AG10803 (cell line): ENCODE data around the gene MFSD6.
"Not testable (repeated sequence)": the region's sequence is repeated elsewhere in the genome, so short reads cannot be mapped to it uniquely, and the experiment has no call there.

Experiments
- DNase-seq: peaks from one replicate; pipeline ENCODE4 v3.0.0; 2010; ENCODE audit warnings: low read depth
- H3K4me3 ChIP-seq: 2 replicates; pipeline ENCODE4 v1.5.1; 2011; ENCODE audit warnings: mild to moderate bottlenecking, low read length, control low read depth
- CTCF ChIP-seq: conservative IDR thresholded peaks from 2 replicates; pipeline ENCODE4 v1.5.1; 2011; ENCODE audit warnings: mild to moderate bottlenecking, low read length, control low read depth, inconsistent platforms

MFSD6 gene

GRCh38 chr2:190501702-190502407 lies 93.7 kb downstream of the MFSD6 start:
- DNase-seq = no peak
- no peak overlapping the region for H3K4me3 ChIP-seq
- no peak for TF ChIP-seq CTCF

- DNase-seq = no peak
- no peak overlapping the region for H3K4me3 ChIP-seq
- TF ChIP-seq CTCF = no peak
These were observed 94.9 kb downstream of the MFSD6 start for GRCh38 chr2:190503088-190503487.

GRCh38 chr2:190504912-190505311 lies 96.8 kb downstream of the MFSD6 start:
- DNase-seq = no peak
- TF ChIP-seq CTCF = no peak
- H3K4me3 ChIP-seq = no peak overlapping the region

- no peak overlapping the region for H3K4me3 ChIP-seq
- no peak for DNase-seq
- TF ChIP-seq CTCF = no peak
These were observed 97.5 kb downstream of the MFSD6 start for GRCh38 chr2:190505696-190506095.

- DNase-seq = no peak
- no peak overlapping the region for H3K4me3 ChIP-seq
- TF ChIP-seq CTCF = no peak
These were observed 98.5 kb downstream of the MFSD6 start for GRCh38 chr2:190506666-190507065.

GRCh38 chr2:190507135-190507534 lies 99.0 kb downstream of the MFSD6 start:
- no peak for TF ChIP-seq CTCF
- H3K4me3 ChIP-seq = no peak overlapping the region
- no peak for DNase-seq

GRCh38 chr2:190509895-190510294 lies 101.7 kb downstream of the MFSD6 start:
- DNase-seq = not testable (repeated sequence)

More at GRCh38 chr2:190509895-190510294, 101.7 kb downstream of the MFSD6 start:
- not testable (repeated sequence) for H3K4me3 ChIP-seq
